Fibroblast of upper back skin (primary cell): ENCODE data around the gene BRF1.
A peak's percentile ranks its signal among the peaks of the same experiment; 100 is the strongest.
"Not testable (repeated sequence)": the region's sequence is repeated elsewhere in the genome, so short reads cannot be mapped to it uniquely, and the experiment has no call there.

Experiments used
- DNase-seq: peaks from one replicate; pipeline ENCODE4 v3.0.0-alpha.2; 2013

BRF1 gene

DNA sequence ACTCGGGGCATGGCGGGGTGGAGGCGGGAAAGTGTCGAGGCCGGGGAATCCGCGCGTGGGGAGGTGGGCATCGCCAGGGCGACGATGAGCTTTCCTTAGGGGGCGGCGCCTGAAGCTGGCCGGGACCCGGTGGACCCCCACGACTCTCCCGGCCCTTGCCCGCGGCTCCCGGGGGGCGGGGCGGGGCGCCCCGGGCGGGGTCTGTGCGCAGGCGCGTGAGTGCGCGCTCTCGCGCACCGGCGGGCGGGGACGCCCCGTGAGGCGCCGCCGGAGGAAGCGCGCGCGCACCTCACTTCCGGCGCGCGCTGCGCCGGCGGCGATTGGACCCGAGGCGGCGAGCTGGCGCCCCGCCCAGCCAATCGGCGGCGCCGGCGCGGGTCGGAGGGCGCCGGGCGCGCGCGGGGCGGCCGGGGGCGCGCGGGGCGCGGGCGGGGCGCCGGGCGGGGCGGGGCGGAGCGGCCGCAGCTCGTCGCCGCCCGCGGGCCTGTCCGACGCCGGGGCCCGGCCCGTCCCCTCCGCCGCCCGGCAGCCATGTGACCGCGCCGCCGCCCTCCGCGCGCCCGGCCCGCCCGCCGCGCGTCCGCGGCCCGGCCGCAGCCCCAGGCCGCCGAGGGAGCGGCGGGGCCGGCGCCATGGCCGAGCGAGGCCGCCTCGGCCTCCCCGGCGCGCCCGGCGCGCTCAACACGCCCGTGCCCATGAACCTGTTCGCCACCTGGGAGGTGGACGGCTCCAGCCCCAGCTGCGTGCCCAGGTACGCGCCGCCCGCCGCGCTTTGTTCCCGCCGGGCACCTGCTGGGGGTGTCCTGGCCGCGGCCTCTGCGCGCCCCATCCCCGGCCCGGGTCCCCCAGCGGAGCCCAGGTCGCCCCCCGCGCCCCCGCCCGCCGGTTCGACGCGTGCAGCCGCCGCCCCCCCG, 13.7 kb upstream of the BRF1 start, which contains the start of gene PACS2:
PACS2 (plus strand) TSS at position 462 of the 914 bp plus-strand sequence; CDS start at position 633, 171 bp downstream.
- peak; percentile 84 for DNase-seq

DNA sequence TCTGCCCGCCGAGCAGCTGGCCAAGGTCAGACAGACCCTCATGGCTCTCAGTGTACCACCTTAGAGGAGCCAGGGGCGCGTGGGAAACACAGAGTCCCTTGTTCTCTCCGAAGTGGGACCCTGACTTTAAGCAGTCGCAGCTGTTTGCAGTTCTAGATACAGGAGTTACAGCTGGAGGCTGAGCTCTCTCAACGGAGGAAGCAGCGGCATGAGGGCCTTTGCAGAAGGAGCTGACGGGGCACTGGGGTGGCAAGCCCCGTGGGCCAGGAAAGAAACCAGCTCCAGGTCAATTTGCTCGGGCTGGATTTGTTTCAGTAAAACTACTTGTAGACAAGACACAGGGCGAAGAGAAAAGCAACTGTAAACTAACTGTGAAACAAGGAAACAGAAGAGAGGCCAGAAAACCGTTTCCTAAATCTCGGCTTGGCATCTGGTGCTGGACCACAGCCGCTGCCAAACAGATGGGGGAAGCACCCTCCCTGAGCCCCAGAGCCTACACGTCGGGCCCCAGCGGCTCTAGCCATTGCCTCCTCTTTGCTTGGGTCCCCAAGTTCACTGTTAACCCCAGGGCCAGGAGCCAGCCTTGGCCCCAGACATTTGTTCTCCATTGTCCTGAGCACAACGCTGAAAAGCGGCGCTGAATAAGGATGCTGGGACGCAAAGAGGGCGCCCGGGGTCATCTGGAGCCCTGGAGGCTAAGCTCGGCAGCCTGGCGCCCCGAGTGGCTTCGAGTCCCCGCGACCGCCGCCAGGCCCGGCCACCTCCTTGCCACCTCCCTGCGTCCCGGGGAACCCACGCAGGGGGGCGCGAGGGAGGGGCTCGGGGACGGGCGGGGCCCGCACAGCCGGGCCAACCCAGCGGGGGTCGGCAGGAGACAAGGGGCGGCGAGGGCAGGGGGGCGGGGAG, 12.8 kb upstream of the BRF1 start:
- DNase-seq, result no peak

- no peak for DNase-seq
These were observed 12.2 kb upstream of the BRF1 start for GRCh38 chr14:105312973-105313372.

GRCh38 chr14:105311838-105312237, 11.0 kb upstream of the BRF1 start:
- no peak for DNase-seq

GRCh38 chr14:105309371-105309770, 8.6 kb upstream of the BRF1 start:
- DNase-seq, result no peak

- no peak for DNase-seq
These were observed 6.4 kb upstream of the BRF1 start for GRCh38 chr14:105307052-105307727.

DNA sequence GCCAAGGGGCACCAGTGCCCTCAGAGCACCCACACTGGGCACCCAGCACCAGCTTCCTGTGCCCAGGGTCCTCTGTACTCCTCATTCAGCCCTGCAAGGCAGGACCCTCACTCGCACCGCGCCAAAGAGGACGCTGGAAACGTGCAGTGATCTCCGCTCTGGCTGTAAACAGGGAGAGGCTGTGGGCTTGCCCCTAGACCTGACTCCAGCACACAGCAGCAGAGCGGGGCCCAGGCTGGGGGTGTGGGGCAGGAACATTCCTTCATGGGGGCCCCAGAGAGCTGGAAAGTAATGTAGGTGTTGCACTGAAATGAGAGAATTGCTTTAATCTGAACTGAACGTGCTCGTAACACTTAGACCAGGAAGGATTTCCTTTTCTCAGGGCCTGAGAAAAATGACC, 5.0 kb upstream of the BRF1 start:
- DNase-seq, result no peak

- DNase-seq, result no peak
These were observed 4.5 kb upstream of the BRF1 start for GRCh38 chr14:105305345-105305744.

GRCh38 chr14:105304565-105304964, 3.8 kb upstream of the BRF1 start:
- no peak for DNase-seq

GRCh38 chr14:105303949-105304348, 3.1 kb upstream of the BRF1 start:
- DNase-seq, result no peak

GRCh38 chr14:105301915-105302249, 1.1 kb upstream of the BRF1 start:
- not testable (repeated sequence) for DNase-seq

GRCh38 chr14:105301103-105301914, 508 bp upstream of the BRF1 start:
- peak; percentile 93 for DNase-seq

DNA sequence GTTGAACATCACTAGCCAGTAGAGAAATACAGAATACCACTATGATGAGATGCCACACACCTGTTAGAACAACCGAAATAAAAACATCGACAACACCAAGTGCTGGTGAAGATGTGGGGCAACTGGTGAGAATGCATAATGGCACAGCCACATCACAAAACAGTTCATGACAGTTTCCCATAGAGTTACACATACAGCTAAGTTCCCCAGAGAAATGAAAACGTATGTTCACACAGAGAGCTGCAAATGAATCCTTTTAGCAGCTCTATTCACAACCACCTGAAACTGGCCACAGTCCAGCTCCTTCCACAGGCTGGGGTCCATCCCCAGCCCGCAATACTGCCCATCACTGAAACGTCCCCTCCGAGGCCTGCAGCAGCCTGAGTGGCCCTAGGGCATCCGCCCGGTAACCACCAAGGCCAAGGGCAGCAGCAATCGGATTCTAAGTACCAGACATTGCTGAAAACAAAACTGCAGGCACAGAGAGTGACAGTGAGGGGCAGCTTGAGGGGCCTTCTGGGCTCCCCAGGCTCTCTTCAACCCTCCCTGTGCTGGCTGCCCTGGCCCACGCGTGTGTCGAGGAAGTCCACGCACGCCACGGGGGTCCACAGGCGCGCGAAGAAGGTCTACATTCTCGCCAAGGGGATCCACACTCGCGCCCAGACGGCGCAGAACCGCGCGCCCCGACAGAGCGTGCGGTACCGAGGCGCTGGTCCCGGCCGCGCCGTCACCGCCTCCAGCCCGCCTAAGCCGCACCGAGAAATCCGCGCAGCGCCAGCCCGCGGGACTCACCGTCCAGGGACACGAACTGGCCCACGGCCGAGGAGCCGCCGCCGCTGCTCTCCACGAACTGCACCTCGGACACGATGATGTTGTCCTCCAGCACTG, 903 bp downstream of the BRF1 start:
- DNase-seq, result no peak

DNA sequence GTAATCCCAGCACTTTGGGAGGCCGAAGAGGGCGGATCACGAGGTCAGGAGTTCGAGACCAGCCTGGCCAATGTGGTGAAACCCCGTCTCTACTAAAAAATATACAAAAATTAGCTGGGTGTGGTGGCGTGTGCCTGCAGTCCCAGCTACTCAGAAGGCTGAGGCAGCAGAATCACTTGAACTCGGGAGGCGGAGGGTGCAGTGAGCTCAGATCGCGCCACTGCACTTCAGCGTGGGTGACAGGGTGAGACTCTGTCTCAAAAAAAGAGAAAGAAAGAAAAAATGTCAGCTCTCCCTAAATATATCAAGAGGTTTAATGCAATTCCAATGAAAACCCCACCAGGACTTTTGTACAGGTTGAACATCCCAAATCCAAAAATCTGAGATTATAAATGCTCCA, 3.5 kb downstream of the BRF1 start:
- not testable (repeated sequence) for DNase-seq

GRCh38 chr14:105294142-105294597, 6.6 kb downstream of the BRF1 start:
- DNase-seq, result no peak

- no peak for DNase-seq
These were observed 7.7 kb downstream of the BRF1 start for GRCh38 chr14:105292826-105293711.

- no peak for DNase-seq
These were observed 10.0 kb downstream of the BRF1 start for GRCh38 chr14:105290621-105291346.

DNA sequence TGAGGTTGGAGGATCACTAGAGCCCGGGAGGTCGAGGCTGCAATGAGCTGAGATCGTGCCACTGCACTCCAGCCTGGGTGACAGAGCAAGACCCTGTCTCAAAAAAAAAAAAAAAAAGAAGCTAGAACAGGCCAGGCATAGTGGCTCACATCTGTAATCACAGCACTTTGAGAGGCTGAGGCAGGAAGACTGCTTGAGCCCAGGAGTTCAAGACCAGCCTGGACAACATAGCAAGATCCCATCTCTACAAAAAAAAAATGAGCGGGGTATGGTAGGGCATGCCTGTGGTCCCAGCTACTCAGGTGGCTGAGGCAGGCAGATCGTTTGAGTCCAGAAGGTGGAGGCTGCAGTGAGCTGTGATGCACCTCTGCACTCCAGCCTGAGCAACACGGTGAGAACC, 11.9 kb downstream of the BRF1 start:
- not testable (repeated sequence) for DNase-seq
